Glomerular endothelial cell (primary cell): ENCODE results near the gene ITGAL. TPM values are rescaled to one million over a fixed set of nuclear protein-coding genes. Genes with fewer than 3 reads are reported as not detected.
"Not testable (repeated sequence)": the region's sequence is repeated elsewhere in the genome, so short reads cannot be mapped to it uniquely, and the experiment has no call there.

ENCODE experiments used
- DNase-seq: peaks from one replicate; pipeline ENCODE4 v3.0.0-alpha.2; 2011; ENCODE audit warnings: low read depth, low spot score; ENCODE audit errors: extremely low read depth
- total RNA-seq: library from RNA; depleted of rRNA; stranded (reverse); fragments of >200 nt; gene quantifications from 2 replicates; pipeline ENCODE4 v1.2.3, GENCODE V29; 2015

The ITGAL gene
- total RNA-seq, 1 donor from 2014 or later, result not detected

- no peak for DNase-seq
These were observed 18.7 kb downstream of the ITGAL start for GRCh38 chr16:30491229-30491628.

- DNase-seq, result no peak
These were observed 19.3 kb downstream of the ITGAL start for GRCh38 chr16:30491744-30492308.

GRCh38 chr16:30493941-30494488, 21.5 kb downstream of the ITGAL start:
- no peak for DNase-seq

DNA sequence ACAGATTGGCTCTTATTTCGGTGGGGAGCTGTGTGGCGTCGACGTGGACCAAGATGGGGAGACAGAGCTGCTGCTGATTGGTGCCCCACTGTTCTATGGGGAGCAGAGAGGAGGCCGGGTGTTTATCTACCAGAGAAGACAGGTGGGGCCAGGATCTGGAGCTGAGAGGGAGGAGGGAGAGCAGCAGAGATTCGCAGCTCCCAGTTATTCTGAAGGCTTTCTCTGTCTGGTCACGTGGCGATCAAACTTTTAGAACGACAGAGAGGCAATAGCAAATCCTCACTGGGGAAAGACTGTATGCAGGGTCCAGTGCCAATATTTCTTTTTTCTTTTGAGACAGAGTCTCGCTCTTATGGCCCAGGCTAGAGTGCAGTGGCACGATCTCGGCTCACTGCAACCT, 22.2 kb downstream of the ITGAL start:
- DNase-seq, result no peak

DNA sequence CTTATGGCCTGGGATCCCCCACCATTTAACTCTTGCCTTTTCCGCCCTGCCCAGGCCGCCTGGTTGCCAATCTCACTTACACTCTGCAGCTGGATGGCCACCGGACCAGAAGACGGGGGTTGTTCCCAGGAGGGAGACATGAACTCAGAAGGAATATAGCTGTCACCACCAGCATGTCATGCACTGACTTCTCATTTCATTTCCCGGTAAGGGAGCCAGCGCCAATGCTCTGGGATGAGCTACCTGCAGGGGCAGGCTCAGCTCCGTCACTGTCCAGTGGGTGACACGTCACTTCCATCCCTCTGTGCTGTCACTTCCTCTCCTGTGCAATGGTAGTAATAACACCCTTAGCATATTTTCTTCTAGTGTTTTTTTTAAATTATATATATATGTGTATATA, 26.7 kb downstream of the ITGAL start:
- DNase-seq, result no peak

GRCh38 chr16:30503403-30504296, 31.1 kb downstream of the ITGAL start:
- no peak for DNase-seq

GRCh38 chr16:30509081-30509765, 36.7 kb downstream of the ITGAL start:
- DNase-seq, result no peak

- DNase-seq, result no peak
These were observed 37.9 kb downstream of the ITGAL start for GRCh38 chr16:30510376-30510938.

GRCh38 chr16:30511509-30511908, 39.0 kb downstream of the ITGAL start:
- no peak for DNase-seq

- DNase-seq, result no peak
These were observed 42.7 kb downstream of the ITGAL start for GRCh38 chr16:30515275-30515674.

- DNase-seq, result no peak
These were observed 46.0 kb downstream of the ITGAL start for GRCh38 chr16:30518552-30518951.

- DNase-seq, result no peak
These were observed 46.8 kb downstream of the ITGAL start for GRCh38 chr16:30519120-30520049.

DNA sequence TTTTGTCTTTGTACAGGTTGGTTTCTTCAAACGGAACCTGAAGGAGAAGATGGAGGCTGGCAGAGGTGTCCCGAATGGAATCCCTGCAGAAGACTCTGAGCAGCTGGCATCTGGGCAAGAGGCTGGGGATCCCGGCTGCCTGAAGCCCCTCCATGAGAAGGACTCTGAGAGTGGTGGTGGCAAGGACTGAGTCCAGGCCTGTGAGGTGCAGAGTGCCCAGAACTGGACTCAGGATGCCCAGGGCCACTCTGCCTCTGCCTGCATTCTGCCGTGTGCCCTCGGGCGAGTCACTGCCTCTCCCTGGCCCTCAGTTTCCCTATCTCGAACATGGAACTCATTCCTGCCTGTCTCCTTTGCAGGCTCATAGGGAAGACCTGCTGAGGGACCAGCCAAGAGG, 48.9 kb downstream of the ITGAL start:
- DNase-seq, result no peak

DNA sequence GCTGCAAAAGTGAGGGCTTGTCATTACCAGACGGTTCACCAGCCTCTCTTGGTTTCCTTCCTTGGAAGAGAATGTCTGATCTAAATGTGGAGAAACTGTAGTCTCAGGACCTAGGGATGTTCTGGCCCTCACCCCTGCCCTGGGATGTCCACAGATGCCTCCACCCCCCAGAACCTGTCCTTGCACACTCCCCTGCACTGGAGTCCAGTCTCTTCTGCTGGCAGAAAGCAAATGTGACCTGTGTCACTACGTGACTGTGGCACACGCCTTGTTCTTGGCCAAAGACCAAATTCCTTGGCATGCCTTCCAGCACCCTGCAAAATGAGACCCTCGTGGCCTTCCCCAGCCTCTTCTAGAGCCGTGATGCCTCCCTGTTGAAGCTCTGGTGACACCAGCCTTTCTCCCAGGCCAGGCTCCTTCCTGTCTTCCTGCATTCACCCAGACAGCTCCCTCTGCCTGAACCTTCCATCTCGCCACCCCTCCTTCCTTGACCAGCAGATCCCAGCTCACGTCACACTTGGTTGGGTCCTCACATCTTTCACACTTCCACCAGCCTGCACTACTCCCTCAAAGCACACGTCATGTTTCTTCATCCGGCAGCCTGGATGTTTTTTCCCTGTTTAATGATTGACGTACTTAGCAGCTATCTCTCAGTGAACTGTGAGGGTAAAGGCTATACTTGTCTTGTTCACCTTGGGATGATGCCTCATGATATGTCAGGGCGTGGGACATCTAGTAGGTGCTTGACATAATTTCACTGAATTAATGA, 49.5 kb downstream of the ITGAL start:
- no peak for DNase-seq

- DNase-seq, result not testable (repeated sequence)
These were observed 50.3 kb downstream of the ITGAL start for GRCh38 chr16:30522702-30523463.

DNA sequence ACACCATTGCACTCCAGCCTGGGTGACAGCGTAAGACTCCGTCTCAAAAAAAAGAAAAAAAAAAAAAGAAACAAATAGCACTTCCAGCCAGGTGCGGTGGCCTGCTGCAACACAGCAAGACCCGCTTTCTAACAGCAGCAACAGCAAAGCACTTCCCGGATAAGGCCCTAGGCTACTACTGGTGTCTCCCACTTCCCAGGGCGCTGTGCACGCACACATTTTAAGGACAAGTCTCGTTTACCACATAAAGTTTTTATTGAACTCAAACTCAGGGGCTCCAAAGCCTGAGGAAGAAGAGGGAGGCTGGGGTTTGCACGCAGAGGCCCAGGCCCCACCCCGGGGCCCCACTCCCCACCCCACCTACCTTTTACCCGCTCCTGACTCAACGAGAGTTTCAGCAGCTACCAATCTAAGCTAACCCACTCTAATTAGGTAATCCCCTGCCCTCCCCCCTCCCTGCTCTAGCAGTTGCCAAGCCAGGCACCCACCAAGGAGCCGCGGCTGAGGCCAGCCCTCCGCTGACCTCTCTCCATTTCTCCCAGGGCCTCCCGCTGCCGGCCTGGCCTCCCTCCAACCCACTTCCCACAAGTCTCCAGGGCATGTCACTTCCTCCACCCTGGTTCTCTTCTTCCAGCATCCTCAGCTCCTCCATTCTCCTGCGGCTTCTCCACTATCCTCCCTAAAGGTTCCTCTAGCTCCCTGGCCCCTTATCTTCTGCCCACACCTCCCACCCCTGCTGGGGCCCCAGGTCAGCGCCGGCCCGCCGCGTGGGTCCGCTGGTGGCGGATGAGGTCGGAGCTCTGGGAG, 51.4 kb downstream of the ITGAL start:
- no peak for DNase-seq
